HUDEP-2 (cell line): ENCODE measurements around the gene SLAMF1.
A peak's percentile ranks its signal among the peaks of the same experiment; 100 is the strongest.

ENCODE experiments used
- DNase-seq, 76 experiments: peaks; one replicate each; lab custom pipeline; 2025; ENCODE audit not compliant: unreplicated experiment in 76 of 76; lab: John Stamatoyannopoulos, UW

Gene SLAMF1

GRCh38 chr1:160625725-160626498 lies 20.9 kb downstream of the SLAMF1 start:
- peak in 4 of 76 experiments; percentile 9 to 21 (median 11) for DNase-seq

GRCh38 chr1:160625321-160625720 lies 21.5 kb downstream of the SLAMF1 start:
- no peak for DNase-seq

GRCh38 chr1:160624464-160624863 lies 22.4 kb downstream of the SLAMF1 start:
- DNase-seq: no peak

- no peak for DNase-seq
Observed at GRCh38 chr1:160623862-160624261, 23.0 kb downstream of the SLAMF1 start.

GRCh38 chr1:160623227-160623633 lies 23.6 kb downstream of the SLAMF1 start:
- DNase-seq: no peak

GRCh38 chr1:160622501-160623226 lies 24.2 kb downstream of the SLAMF1 start:
- no peak for DNase-seq

GRCh38 chr1:160621633-160622413 lies 25.0 kb downstream of the SLAMF1 start:
- no peak for DNase-seq

GRCh38 chr1:160620942-160621632 lies 25.8 kb downstream of the SLAMF1 start:
- DNase-seq: no peak

- DNase-seq: no peak
Observed at GRCh38 chr1:160619742-160620277, 27.0 kb downstream of the SLAMF1 start.

- peak in 2 of 76 experiments; percentile 5 to 10 for DNase-seq
Observed at GRCh38 chr1:160618763-160619274, 28.0 kb downstream of the SLAMF1 start.

- DNase-seq: no peak
Observed at GRCh38 chr1:160618327-160618726, 28.5 kb downstream of the SLAMF1 start.

GRCh38 chr1:160615660-160616059 lies 31.2 kb downstream of the SLAMF1 start:
- DNase-seq: no peak

GRCh38 chr1:160614410-160614809 lies 32.4 kb downstream of the SLAMF1 start:
- no peak for DNase-seq

- DNase-seq: no peak
Observed at GRCh38 chr1:160612613-160613218, 34.1 kb downstream of the SLAMF1 start.

GRCh38 chr1:160610569-160611242 lies 36.1 kb downstream of the SLAMF1 start:
- no peak for DNase-seq

GRCh38 chr1:160608941-160609340 lies 37.9 kb downstream of the SLAMF1 start:
- DNase-seq: no peak

GRCh38 chr1:160608514-160608913 lies 38.3 kb downstream of the SLAMF1 start:
- no peak for DNase-seq

- DNase-seq: no peak
Observed at GRCh38 chr1:160608057-160608456, 38.8 kb downstream of the SLAMF1 start.

- DNase-seq: no peak
Observed at GRCh38 chr1:160607672-160608032, 39.2 kb downstream of the SLAMF1 start.
